ENCODE data around the gene CETN2. TPM values are rescaled to one million over a fixed set of nuclear protein-coding genes. Genes with fewer than 3 reads are reported as not detected.

The CETN2 gene
- total and polyA plus RNA-seq, 3 donors from 2014 or later: 27.0 to 43.8 (median 32.4) TPM

- TF ChIP-seq POLR2A (IDR thresholded peaks at IDR 0.05) (no peak), CTCF (IDR thresholded peaks at IDR 0.05) (no peak)
- Histone ChIP-seq H3K9me3 (no peaks in the 10 kb centered on the region), H3K4me3 (no peak overlapping the region), H3K27ac (no peak overlapping the region), H3K36me3 (ENCODE audit: low read depth, missing control alignments) (no peaks in the 10 kb centered on the region), H3K27me3 (no peaks in the 10 kb centered on the region), H3K4me1 (no peaks in the 10 kb centered on the region)
- DNase-seq: no peak
- intact Hi-C loops (cut with DNase I; ENCODE audit: low total_unique reads): no loop called here
- WGBS, 2 donors: 53 to 76% methylated on average over 4 to 6 of the region's 6 CpGs
Observed at GRCh38 chrX:152822383-152823086, 8.0 kb downstream of the CETN2 start.

GRCh38 chrX:152821145-152821765, 9.3 kb downstream of the CETN2 start:
- Histone ChIP-seq H3K9me3 (no peaks in the 10 kb centered on the region), H3K27ac (no peak overlapping the region), H3K4me3 (no peak overlapping the region), H3K4me1 (no peaks in the 10 kb centered on the region), H3K36me3 (ENCODE audit: low read depth, missing control alignments) (no peaks in the 10 kb centered on the region), H3K27me3 (no peaks in the 10 kb centered on the region)
- TF ChIP-seq CTCF (IDR thresholded peaks at IDR 0.05) (peak in 1 of 3 experiments; percentile 32), POLR2A (IDR thresholded peaks at IDR 0.05) (no peak)
- intact Hi-C loops (cut with DNase I; ENCODE audit: low total_unique reads): no loop called here
- WGBS, 2 donors: 63 to 74% methylated on average over 3 of the region's 3 CpGs
- peak; percentile 36 for DNase-seq

GRCh38 chrX:152819732-152820131, 10.8 kb downstream of the CETN2 start:
- H3K27me3 ChIP-seq: no peaks in the 10 kb centered on the region
- 77 to 94% methylated on average over 5 to 7 of the region's 7 CpGs for WGBS, 2 donors
- no peaks in the 10 kb centered on the region for H3K36me3 ChIP-seq (ENCODE audit: low read depth, missing control alignments)
- no peaks in the 10 kb centered on the region for H3K4me1 ChIP-seq
- no peak overlapping the region for H3K27ac ChIP-seq
- intact Hi-C loops (cut with DNase I; ENCODE audit: low total_unique reads): no loop called here
- no peak for DNase-seq
- TF ChIP-seq CTCF (IDR thresholded peaks at IDR 0.05) (no peak), POLR2A (IDR thresholded peaks at IDR 0.05) (no peak)
- no peaks in the 10 kb centered on the region for H3K9me3 ChIP-seq
- H3K4me3 ChIP-seq: no peak overlapping the region

- WGBS, 2 donors: 84 to 100% methylated on average over 2 of the region's 2 CpGs
- no peaks in the 10 kb centered on the region for H3K4me1 ChIP-seq
- DNase-seq: no peak
- no peaks in the 10 kb centered on the region for H3K27me3 ChIP-seq
- no peaks in the 10 kb centered on the region for H3K36me3 ChIP-seq (ENCODE audit: low read depth, missing control alignments)
- H3K4me3 ChIP-seq: no peak overlapping the region
- H3K9me3 ChIP-seq: no peaks in the 10 kb centered on the region
- TF ChIP-seq CTCF (IDR thresholded peaks at IDR 0.05): no peak
- TF ChIP-seq POLR2A (IDR thresholded peaks at IDR 0.05): no peak
- no peak overlapping the region for H3K27ac ChIP-seq
- intact Hi-C loops (cut with DNase I; ENCODE audit: low total_unique reads): no loop called here
Observed at GRCh38 chrX:152819266-152819665, 11.3 kb downstream of the CETN2 start.

Data from testis (tissue), 3 donors.